NCI-H2227 treated with DMSO at 0.1 percent for 48 hours (cell line): Measurements from ENCODE around the gene SSR4.
"Not testable (repeated sequence)": the region's sequence is repeated elsewhere in the genome, so short reads cannot be mapped to it uniquely, and the experiment has no call there.

ENCODE experiments used
- DNase-seq: peaks from one replicate; lab custom pipeline; 2025; lab: John Stamatoyannopoulos, UW

The SSR4 gene

GRCh38 chrX:153804621-153805020, 10.2 kb downstream of the SSR4 start:
- DNase-seq: no peak

DNA sequence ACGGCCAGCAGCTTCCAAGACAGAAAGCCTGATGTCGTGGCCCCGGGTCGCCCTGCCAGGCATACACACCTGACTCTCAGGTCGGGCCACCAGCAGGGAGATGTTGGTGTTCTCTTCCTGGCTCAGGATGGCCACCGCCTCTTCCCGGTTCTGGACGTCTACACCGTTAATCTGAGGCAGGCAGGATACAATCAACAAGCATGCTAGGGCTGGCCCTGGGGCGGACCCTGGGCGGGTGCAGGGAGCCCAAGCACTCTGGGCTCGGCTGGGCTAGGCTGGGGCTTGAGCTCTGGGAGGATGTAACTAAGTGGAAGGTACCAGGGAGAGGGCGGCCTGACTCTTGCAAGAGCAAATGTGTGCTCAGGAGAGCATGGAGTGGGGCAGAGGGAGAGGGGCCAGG, 11.0 kb downstream of the SSR4 start:
- no peak for DNase-seq

DNA sequence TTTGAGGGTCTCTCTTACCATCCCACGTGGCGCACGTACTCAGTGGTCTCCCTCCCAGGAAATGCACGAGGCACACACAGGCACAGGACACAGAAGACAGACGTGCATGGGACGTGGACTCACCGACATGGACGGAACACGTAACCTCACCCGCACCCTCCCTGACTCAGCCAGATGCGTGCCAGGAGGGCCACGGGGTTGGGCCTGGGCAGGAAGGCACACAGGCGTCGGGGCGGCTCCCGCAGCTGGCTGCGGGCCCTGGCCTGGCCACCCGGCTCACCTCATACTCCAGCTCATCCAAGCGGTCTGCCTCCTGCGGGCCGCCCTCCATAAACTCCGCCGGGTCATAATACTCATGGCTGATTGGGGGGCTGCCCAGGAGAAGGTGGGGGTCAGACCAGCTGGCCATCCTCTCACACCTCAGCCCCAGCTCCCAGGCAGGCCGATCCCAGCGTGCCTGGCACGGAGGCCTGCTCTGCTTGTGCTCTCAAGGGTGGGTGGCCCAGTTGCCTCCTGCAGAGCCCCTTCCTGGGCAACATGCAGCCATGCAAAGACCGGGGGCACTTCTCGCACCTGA, 12.6 kb downstream of the SSR4 start:
- no peak for DNase-seq

DNA sequence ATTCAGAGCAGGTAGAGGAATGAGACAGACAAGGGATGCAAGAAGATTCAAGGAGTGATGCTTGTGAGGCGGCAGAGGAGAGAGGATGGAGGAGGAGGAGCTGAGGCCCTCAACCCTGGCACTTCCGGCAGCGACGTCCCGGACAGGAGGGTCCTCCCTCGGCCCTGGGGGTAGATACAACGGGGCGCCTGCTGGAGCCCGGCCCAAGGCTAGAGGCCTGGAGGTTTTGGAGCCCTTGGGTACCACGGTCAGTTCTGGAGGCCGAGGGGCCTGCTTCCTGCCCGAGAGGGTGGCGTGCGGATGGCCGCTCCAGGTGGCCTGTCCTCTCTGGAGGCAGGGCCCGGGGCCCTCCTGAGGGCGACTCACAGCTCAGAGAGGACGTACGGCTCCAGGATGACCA, 13.5 kb downstream of the SSR4 start:
- DNase-seq: no peak

DNA sequence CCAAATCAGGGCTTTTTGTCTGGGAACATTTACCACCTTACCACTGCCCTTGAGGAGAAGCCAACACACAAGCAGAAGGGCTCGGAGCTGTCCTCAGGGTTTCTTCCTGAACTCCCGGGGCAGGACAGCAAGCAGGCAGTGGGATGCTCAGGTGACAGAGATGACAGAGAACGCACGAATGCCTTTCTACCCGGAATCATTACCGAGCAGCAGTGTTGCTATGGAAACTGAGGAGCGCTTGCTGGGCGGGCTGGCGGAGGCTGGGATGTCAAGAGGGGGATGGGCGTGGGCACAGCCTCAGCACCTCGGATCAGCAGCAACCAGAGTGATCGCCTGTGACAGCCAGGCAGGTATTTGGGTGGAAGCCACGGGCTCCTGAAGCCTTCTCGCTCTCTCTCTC, 17.8 kb downstream of the SSR4 start:
- DNase-seq: peak; percentile 58

DNA sequence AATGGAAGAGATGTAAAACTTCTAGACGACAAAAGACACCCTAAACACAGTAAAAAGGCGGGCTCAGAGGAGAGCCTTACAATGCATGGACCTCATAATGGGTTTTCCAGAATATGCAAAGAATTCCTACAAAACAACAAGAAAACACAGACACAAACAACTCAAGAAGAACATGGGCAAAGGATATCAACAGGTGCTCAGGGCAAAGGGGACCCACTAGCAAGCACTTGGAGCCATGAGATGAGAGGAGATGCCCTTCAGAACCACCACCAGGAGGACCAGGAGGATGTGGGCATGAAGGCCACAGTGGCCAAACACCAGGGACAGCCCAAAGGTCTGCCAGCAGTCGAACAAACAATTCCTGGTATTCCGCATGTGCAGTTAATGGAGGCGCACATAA, 18.7 kb downstream of the SSR4 start:
- no peak for DNase-seq

DNA sequence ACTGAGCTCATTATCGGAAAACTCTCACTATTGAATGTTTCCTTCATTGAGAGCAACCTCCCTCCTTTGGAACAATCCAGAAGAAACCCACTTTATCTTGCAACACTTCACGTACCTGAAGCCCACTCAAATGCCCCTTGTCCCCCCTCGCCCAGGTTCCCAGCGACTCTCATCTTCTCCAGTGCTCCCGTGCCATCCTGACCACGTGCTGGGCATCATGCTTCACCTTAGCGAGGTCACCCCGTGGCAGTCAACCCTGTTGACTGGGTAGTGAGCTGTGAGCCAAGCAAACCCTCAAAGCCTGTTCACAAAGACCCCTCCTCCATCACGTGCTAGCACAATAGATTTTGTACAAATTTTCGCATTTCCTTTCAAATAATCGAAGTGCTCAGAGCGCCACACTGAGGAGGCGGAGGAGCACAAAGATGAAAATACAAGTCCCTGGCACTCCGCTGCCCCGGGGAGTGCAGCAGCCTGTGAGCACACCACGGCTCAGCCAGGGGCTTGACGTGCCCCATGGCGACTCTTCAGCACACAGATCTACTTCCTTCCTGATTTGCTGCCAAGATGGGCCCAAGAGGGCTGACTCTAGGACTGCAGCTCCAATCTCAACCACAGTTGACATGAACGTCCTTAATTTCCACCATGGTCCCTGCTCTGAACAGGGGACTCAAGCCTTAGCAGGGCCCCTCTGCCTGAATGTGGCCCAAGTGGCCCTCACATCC, 20.3 kb downstream of the SSR4 start:
- DNase-seq: no peak

DNA sequence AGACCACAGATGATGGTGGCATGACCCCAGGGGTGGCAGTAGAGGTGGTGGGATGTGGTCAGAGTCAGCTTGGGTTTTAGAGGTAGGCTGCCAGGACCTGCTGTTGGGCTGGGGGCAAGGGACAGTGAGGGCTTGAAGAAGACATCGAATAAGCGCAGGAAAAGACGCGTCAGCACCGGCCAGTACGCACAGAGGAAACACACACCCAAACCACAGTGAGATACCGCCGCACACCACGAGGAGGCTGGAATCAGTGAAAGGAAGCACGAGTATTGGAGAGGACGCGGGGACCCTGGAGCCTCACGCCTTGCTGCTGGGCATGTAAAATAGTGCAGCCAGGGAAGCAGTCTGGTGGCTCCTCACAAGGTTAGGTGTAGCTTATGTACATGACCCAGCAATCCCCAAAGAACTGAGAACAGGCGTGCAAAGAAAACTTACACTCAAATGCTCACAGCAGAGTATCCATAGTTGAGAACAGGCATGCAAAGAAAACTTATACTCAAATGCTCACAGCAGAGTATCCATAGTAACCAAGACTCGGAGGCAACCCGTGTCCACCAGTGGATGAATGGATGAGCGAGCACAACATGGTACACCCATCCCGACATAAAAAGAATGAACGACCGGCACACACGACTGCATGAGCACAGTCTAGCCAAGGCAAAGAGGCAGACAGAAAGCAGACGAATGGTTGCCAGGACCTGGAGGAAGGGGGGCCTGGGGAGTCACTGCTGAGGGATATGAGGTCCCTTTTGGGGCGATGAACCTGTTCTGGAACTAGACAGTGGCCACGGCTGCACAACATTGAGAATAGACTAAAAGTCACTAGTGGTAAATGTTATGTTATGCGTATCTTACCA, 22.6 kb downstream of the SSR4 start:
- DNase-seq: no peak

DNA sequence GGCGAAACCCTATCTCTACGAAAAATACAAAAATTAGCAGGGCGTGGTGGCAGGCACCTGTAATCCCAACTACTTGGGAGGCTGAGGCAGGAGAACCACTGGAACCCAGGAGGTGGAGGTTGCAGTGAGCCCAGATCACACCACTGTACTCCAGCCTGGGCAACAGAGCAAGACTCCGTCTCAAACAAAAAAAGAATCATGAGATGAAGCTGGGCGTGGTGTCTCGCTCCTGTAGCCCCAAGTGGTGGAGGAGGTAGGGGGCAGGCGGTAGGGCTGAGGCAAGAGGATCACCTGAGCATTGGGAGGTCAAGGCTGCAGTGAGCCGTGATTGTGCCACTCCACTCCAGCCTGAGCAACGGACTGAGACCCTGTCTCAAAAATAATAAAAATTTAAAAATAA, 23.6 kb downstream of the SSR4 start:
- not testable (repeated sequence) for DNase-seq

DNA sequence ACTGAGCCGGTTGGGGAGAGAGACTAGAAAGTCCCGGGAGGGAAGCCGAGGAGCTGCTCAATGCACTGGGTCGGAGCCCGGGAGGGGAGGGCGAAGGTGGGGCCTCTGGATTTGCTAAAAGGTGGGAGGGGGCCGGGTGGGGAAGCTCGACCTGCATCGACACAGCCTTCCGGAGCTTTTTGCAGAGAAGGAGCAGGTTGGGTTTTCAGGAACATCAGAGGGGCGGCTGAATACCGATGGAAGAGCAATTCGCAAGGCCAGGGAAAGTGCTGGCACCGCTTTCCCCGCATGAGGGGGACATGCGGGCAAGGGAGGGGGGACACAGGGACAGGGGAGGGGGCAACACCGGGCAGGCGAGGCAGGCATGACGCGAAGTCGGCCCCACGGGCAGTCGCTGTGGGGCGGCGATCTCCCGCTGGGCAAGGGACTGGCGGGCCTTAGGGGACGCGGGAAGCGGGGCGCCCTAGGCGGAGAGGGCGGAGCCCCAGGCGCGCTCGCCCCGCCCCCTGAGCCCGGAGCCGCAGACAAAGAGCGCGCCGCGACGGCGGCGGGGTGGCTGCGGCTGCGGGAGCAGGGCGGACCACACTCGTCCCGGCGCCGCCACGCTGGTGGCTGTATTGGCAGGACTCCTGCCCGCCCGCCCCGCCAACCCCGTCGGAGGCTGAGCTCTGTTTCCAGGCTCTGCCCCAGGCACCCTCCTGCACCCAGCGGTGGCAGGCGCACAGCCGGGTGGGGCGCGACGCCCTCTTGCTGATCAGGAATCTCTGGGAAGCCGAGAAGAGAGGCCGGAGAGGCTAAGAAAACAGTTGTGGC, 24.3 kb downstream of the SSR4 start:
- peak; percentile 46 for DNase-seq

- no peak for DNase-seq
Measured at GRCh38 chrX:153819384-153820040, 25.0 kb downstream of the SSR4 start.

DNA sequence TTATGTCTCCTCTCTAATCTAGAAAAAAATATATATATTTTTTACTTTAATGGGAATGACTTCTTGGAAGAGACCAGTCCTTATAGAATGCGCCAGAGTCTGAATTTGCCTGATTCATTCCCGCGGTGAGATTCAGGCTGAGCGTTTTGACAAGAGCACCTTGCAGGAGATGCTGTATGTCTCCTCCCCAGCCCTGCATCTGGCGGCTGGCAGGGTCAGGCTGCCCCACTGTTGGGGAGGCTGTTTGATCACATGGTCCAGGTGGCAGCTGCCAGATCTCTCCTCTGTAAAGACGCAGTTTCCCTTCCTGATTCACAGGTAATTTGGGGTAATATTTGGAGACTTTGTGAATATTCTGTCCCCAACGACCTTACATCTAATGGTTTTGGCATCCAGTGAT, 26.1 kb downstream of the SSR4 start:
- DNase-seq: peak; percentile 45

DNA sequence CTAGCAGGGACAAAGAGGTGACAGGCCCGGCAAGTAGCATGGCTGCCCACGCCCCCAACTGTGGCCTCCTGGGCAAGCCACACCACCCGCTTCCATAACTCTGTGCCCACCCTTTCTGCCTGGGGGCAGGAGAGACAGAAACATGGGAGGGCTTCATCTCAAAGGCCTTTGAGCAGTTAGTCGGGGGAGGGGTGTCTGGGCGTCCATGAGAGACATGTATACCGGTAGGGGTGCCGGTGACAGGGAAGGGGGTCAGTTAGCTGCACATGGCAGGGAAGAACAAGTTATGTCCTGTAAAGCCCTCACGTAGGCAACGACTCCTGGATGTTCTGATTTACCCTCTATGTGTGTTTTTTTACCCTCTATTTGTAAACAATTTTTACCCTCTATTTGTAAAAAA, 26.6 kb downstream of the SSR4 start:
- no peak for DNase-seq

DNA sequence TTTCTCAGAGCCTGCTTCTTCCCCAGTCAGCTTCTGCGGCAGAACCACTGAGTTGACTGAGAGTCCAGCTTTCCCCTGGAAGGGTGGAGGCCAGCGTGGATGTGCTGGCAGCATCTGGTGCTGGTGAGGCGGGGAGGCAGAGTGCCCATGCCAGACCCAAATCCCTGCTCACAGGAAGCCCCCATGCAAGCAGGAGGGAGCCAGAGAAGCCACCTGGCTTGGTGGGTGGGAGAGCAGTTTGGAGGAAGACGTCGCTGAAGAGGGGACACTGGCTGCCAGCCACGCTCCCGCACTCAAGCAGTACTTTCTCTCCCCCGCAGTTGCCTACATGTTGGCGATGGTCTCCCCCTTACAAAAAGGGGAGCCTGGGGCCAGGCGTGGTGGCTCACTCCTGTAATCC, 29.9 kb downstream of the SSR4 start:
- DNase-seq: no peak

GRCh38 chrX:153825042-153825441, 30.6 kb downstream of the SSR4 start:
- no peak for DNase-seq

GRCh38 chrX:153827016-153827415, 32.5 kb downstream of the SSR4 start:
- no peak for DNase-seq

DNA sequence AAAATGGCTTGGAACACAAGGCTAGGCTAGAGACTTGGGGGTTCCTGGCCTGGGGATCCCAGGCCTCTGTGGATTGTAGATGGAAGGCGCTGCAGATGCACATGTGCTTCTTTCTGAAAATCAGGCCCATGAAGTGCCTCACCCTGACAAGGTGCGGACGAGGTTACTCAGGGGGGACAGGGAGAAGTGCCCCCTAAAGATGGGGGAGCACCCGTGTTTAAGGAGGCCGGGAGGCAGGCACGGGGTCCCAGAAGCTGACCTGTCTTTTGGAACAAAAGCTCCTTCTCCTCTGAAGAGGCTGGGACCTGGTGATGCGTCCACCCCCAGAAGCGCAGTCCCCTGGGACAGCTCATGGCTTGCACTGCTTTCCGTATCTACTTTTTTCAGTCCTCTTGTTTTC, 33.4 kb downstream of the SSR4 start:
- DNase-seq: no peak

GRCh38 chrX:153828308-153828707, 33.8 kb downstream of the SSR4 start:
- DNase-seq: no peak

- no peak for DNase-seq
Measured at GRCh38 chrX:153828723-153829548, 34.5 kb downstream of the SSR4 start.

DNA sequence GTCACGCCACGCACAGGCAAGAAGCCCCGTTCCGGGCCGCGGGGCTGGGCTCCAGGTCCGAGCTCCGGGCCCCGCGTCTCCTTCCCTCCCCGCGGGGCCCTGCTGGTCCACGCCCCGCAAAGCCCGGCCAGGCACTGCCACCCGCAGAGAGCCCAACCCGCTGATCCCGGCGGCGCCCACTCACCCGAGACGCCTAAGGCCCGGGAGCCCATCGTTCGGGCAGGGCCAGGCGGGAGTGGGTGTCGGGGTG, 35.0 kb downstream of the SSR4 start:
- DNase-seq: no peak
